ENCODE measurements around the gene CLEC4G. TPM values are rescaled to one million over a fixed set of nuclear protein-coding genes. Genes with fewer than 3 reads are reported as not detected.

Gene CLEC4G
- total and polyA plus RNA-seq, 2 of the 13 experiments (the other 11 are each of a cell fraction or from before 2014, with no cell fraction given): not detected

GRCh38 chr19:7729211-7729610, 2.7 kb downstream of the CLEC4G start:
- H3K27me3 ChIP-seq (ENCODE audit: control insufficient read depth in 1 of 2, insufficient read depth in 2 of 2, low read length in 2 of 2): peaks cover 1 to 31% of the 10 kb centered on the region in 2 experiments; a peak in 3 of 5 replicates
- TF ChIP-seq BCLAF1 (IDR thresholded peaks at IDR 0.05) (no peak), FIP1L1 (IDR thresholded peaks at IDR 0.05; ENCODE audit: borderline replicate concordance, insufficient read depth, low read depth, low read length) (no peak), NPAS2 (CRISPR knock-in tag; IDR thresholded peaks at IDR 0.05; ENCODE audit: borderline replicate concordance) (no peak), LCORL (IDR thresholded peaks at IDR 0.05) (no peak), LCORL (CRISPR knock-in tag; IDR thresholded peaks at IDR 0.05) (no peak), CBFB (CRISPR knock-in tag; IDR thresholded peaks at IDR 0.05) (no peak), MIXL1 (CRISPR knock-in tag; IDR thresholded peaks at IDR 0.05) (no peak), NFE2 (CRISPR knock-in tag; IDR thresholded peaks at IDR 0.05) (no peak), ZEB1 (IDR thresholded peaks at IDR 0.05; ENCODE audit: insufficient replicate concordance, low read depth) (no peak)
- CTCF ChIA-PET (ENCODE audit: low intra/inter-chr PET ratio, low total read pairs): no interaction called here
- H3K79me2 ChIP-seq (ENCODE audit: insufficient read depth, low read length): no peaks in the 10 kb centered on the region
- ATAC-seq: no peak
- no peaks in the 10 kb centered on the region for H4K20me1 ChIP-seq (ENCODE audit: insufficient read depth, low read length)
- no peak overlapping the region for H3K4me2 ChIP-seq (ENCODE audit: low read depth, low read length)
- no peak overlapping the region for H3K4me3 ChIP-seq (replicated peaks in 1 of 3; ENCODE audit: insufficient read depth in 1 of 3, low read depth in 2 of 3, low read length in 3 of 3)
- no peaks in the 10 kb centered on the region for H3K9me3 ChIP-seq (ENCODE audit: low read length)
- no peak for FAIRE-seq
- POLR2A ChIA-PET: no interaction called here
- 0% methylated on average over 2 of the region's 16 CpGs for WGBS (ENCODE audit: low lambda C conversion rate)
- in situ Hi-C loops (cut with HindIII; ENCODE audit: extremely low pct_ligation_motif_present, low pct_unique_long_range_greater_than_20kb) (no loop called here), intact Hi-C loops (cut with micrococcal nuclease; ENCODE audit: unreplicated experiment) (no loop called here)
- no TSS peak for BruUV-seq (replicated peaks)
- H2AFZ ChIP-seq (ENCODE audit: low read length): no peak overlapping the region
- H3K9ac ChIP-seq (ENCODE audit: insufficient read depth, low read depth, low read length): no peak overlapping the region
- no peak for DNase-seq (ENCODE audit: low spot score)
- H3K27ac ChIP-seq (ENCODE audit: extremely low read length, insufficient read depth, low read length): no peak overlapping the region
- H3K4me1 ChIP-seq (ENCODE audit: insufficient read depth, low read length): no peaks in the 10 kb centered on the region
- no peaks in the 10 kb centered on the region for H3K36me3 ChIP-seq (replicated peaks in 1 of 2; ENCODE audit: control insufficient read depth in 1 of 2, insufficient read depth in 2 of 2, low read length in 2 of 2)
